Cardiac fibroblast (primary cell): ENCODE measurements around the gene TECPR2.

ENCODE experiments used
- DNase-seq, 2 donors: peaks; one replicate each; pipeline versions ENCODE4 v3.0.0 to v3.0.0-alpha.2; 2010; ENCODE audit warnings: low read depth in 2 of 2
- H3K4me3 ChIP-seq, 2 donors: replicated peaks in 1 of 2; 1 replicate in 1 of 2; 2 replicates in 1 of 2; pipeline ENCODE4 v1.5.1; 2011; ENCODE audit warnings: low read depth in 2 of 2, low read length in 2 of 2, mild to moderate bottlenecking in 2 of 2, moderate library complexity in 1 of 2
- CTCF ChIP-seq: IDR thresholded peaks from one replicate; pipeline ENCODE4 v1.5.1; 2011; ENCODE audit warnings: low read depth, mild to moderate bottlenecking, low read length, inconsistent platforms

Gene TECPR2

GRCh38 chr14:102472791-102473150 is 110.0 kb downstream of the TECPR2 start:
- no peak overlapping the region for H3K4me3 ChIP-seq
- no peak for DNase-seq
- no peak for TF ChIP-seq CTCF

GRCh38 chr14:102473559-102473958 is 110.8 kb downstream of the TECPR2 start:
- no peak for TF ChIP-seq CTCF
- DNase-seq: no peak
- no peak overlapping the region for H3K4me3 ChIP-seq

- peak in 1 of 2 donors; percentile 72 for DNase-seq
- no peak for TF ChIP-seq CTCF
- H3K4me3 ChIP-seq: no peak overlapping the region
Observed at GRCh38 chr14:102474934-102475333, 112.2 kb downstream of the TECPR2 start.

- no peak overlapping the region for H3K4me3 ChIP-seq
- DNase-seq: no peak
- no peak for TF ChIP-seq CTCF
Observed at GRCh38 chr14:102479107-102479506, 116.4 kb downstream of the TECPR2 start.

- no peak overlapping the region for H3K4me3 ChIP-seq
- TF ChIP-seq CTCF: no peak
- no peak for DNase-seq
Observed at GRCh38 chr14:102479777-102480176, 117.0 kb downstream of the TECPR2 start.

- DNase-seq: no peak
- no peak for TF ChIP-seq CTCF
- H3K4me3 ChIP-seq: no peak overlapping the region
Observed at GRCh38 chr14:102481371-102481770, 118.6 kb downstream of the TECPR2 start.

- no peak for TF ChIP-seq CTCF
- DNase-seq: peak in 1 of 2 donors; percentile 68
- no peak overlapping the region for H3K4me3 ChIP-seq
Observed at GRCh38 chr14:102481791-102482238, 119.1 kb downstream of the TECPR2 start.
